BLaER1 treated with 17β-estradiol and CSF1 and Interleukin-3, amounts not matched to agents 10 nM and 100 nM (cell line): Measurements from ENCODE around the gene OR7A5.
"Not testable (repeated sequence)": the region's sequence is repeated elsewhere in the genome, so short reads cannot be mapped to it uniquely, and the experiment has no call there.

Experiments
- H3K27ac ChIP-seq, 11 experiments: shearing (Covaris generic); formaldehyde crosslinking; 2 replicates each; pipeline ENCODE4 v1.8.1; 2022
- H3K27me3 ChIP-seq, 11 experiments: shearing (Covaris generic); formaldehyde crosslinking; 2 replicates each; pipeline ENCODE4 v1.8.1; 2022
- H3K36me3 ChIP-seq, 11 experiments: shearing (Covaris generic); formaldehyde crosslinking; 2 replicates each; pipeline ENCODE4 v1.8.1; 2022
- H3K4me1 ChIP-seq, 10 experiments: shearing (Covaris generic); formaldehyde crosslinking; 2 replicates each; pipeline ENCODE4 v1.8.1; 2022
- H3K4me2 ChIP-seq, 11 experiments: shearing (Covaris generic); formaldehyde crosslinking; 2 replicates each; pipeline ENCODE4 v1.8.1; 2022
- H3K4me3 ChIP-seq, 10 experiments: shearing (Covaris generic); formaldehyde crosslinking; 2 replicates each; pipeline ENCODE4 v1.8.1; 2022
- H3K9ac ChIP-seq, 11 experiments: shearing (Covaris generic); formaldehyde crosslinking; 2 replicates each; pipeline ENCODE4 v1.8.1; 2022
- H3K9me3 ChIP-seq, 11 experiments: shearing (Covaris generic); formaldehyde crosslinking; replicated peaks in 1 of 11; 2 replicates each; pipeline ENCODE4 v1.8.1; 2022
- H4K20me1 ChIP-seq, 11 experiments: shearing (Covaris generic); formaldehyde crosslinking; 2 replicates each; pipeline ENCODE4 v1.8.1; 2022
- Cebpa-rat ChIP-seq, 11 experiments: shearing (Covaris generic); IDR thresholded peaks; 2 replicates each; pipeline ENCODE4 v1.8.1; 2022

OR7A5 gene

DNA sequence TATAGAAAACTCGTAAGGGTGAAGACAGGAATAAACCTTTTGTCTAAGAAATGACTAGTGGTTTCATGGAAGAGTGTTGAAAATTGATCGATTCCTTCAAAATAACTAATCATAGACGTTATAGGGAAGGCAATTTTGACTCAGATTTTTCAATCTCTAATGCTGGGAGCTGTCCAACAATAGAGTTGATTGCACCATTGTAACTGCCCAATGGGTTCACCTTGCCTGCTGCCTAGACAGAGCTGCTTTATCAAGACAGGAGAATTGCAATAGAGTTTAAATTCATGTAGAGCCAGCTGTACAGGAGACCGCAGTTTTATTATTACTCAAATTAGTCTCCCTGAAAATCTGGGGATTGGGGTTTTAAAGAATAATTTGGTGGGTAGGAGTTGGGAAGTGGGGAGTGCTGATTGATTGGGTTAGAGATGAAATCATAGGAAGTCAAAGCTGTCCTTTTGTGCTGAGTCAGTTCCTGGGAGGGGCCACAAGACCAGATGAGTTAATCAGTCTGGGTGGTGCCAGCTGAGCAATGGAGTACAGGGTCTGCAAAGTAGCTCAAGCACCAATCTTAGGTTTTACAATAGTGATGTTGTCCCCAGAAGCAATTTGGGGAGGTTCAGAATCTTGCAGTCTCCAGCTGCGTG, 39.8 kb downstream of the OR7A5 start:
- Histone ChIP-seq H3K27ac (peak overlapping the region in 5 of 11 experiments; percentile 9 to 37 (median 23); a peak in 3 of 22 replicates), H3K4me2 (peak overlapping the region in 10 of 11 experiments; percentile 11 to 78 (median 52); a peak in 18 of 22 replicates), H4K20me1 (no peaks in the 10 kb centered on the region), H3K27me3 (no peaks in the 10 kb centered on the region), H3K4me3 (no peak overlapping the region), H3K9me3 (peaks cover 7 to 17% (median 9%) of the 10 kb centered on the region in 11 experiments), H3K4me1 (peaks cover 21 to 42% (median 27%) of the 10 kb centered on the region in 10 experiments), H3K36me3 (no peaks in the 10 kb centered on the region), H3K9ac (no peak overlapping the region)
- no peak for TF ChIP-seq Cebpa-rat (IDR thresholded peaks at IDR 0.05)

- H3K4me3 ChIP-seq, H3K27ac ChIP-seq, H3K4me2 ChIP-seq, H3K36me3 ChIP-seq, H4K20me1 ChIP-seq, H3K9ac ChIP-seq, H3K27me3 ChIP-seq: not testable (repeated sequence)
- Histone ChIP-seq H3K4me1 (peaks cover 28 to 56% (median 37%) of the 10 kb centered on the region in 10 experiments), H3K9me3 (peaks cover 7 to 28% (median 12%) of the 10 kb centered on the region in 11 experiments)
Observed at GRCh38 chr19:14792250-14792649, 42.7 kb downstream of the OR7A5 start.

DNA sequence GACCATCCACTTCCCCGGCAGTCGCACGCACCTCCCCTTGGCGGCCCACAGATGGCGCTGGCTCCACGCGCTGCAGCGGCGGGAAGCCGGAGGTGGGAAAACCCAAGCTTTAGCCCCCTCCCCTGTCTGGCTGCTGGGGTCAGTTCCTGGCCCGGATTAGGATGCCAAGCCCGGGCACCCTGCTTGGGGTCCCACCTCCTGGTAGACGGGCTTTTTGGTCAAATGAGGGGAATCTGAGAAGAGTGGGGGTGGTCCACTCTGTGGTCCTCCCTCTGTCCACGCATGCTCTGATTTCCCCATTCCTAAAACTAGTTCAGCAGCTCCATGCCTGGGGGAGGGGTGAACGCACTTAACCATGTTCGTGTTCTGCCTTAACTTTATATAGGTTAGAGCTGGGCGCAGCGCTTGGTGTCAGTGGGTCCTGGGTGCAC, 48.5 kb downstream of the OR7A5 start:
- H4K20me1 ChIP-seq: no peaks in the 10 kb centered on the region
- peak overlapping the region; percentile 76 to 89 (median 84) for H3K4me2 ChIP-seq
- H3K4me1 ChIP-seq: peaks cover 63 to 77% (median 69%) of the 10 kb centered on the region in 10 experiments
- H3K36me3 ChIP-seq: no peaks in the 10 kb centered on the region
- peaks cover 0 to 20% (median 0%) of the 10 kb centered on the region in 11 experiments; a peak in 5 of 22 replicates for H3K9me3 ChIP-seq
- H3K27me3 ChIP-seq: no peaks in the 10 kb centered on the region
- 0 out of 20 replicates have a peak overlapping the region, but pooled peaks of 1 of the 10 experiments have one; percentile 21 for H3K4me3 ChIP-seq
- peak overlapping the region in 9 of 11 experiments; percentile 10 to 82 (median 39); a peak in 12 of 22 replicates for H3K9ac ChIP-seq
- TF ChIP-seq Cebpa-rat (IDR thresholded peaks at IDR 0.05): no peak
- peak overlapping the region in 10 of 11 experiments; percentile 83 to 91 (median 88); a peak in 21 of 22 replicates for H3K27ac ChIP-seq

DNA sequence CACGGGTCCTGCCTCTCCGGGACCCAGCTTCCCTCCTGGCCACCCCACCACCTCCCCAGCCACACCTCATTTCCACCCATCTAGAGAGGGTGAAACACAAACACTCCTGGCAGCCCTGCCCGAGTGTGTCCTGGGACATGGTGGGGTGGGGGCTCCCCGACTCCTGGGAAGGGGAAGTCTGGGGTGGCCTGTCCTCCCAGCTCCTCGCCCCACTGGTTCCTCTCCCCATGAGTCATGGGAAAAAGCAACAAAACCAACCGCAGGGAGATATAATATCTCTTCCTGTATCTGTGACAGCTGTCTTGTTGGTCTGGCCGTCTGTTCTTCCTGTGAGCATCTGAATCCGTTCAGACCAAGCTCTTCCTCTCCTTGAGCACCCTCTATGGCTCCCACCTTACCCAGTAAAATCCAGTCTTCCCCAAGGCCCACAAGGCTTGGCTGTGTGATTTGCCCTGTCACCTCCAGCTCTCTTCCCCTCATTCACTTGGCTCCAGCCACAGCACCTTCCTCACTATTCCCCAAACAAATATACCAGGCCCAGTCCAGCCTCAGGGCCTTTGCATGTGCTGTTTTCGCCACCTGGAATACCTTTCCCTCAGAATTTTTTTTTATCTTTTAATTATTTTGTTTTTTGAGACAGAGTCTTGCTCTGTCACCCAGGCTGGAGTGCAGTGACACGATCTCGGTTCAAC, 49.7 kb downstream of the OR7A5 start:
- Histone ChIP-seq H3K27ac (peak overlapping the region; percentile 81 to 91 (median 88)), H3K9ac (peak overlapping the region; percentile 66 to 82 (median 76)), H3K4me1 (peaks cover 54 to 76% (median 70%) of the 10 kb centered on the region in 10 experiments), H3K9me3 (peaks cover 0 to 20% (median 0%) of the 10 kb centered on the region in 11 experiments; a peak in 5 of 22 replicates), H3K4me2 (peak overlapping the region; percentile 76 to 89 (median 84)), H3K4me3 (peak overlapping the region in 7 of 10 experiments; percentile 14 to 46 (median 26); a peak in 8 of 20 replicates)
- H4K20me1 ChIP-seq, H3K36me3 ChIP-seq, H3K27me3 ChIP-seq: not testable (repeated sequence)

- peak; percentile 83 to 94 (median 91) for TF ChIP-seq Cebpa-rat (IDR thresholded peaks at IDR 0.05)
- Histone ChIP-seq H3K4me1 (peaks cover 49 to 79% (median 70%) of the 10 kb centered on the region in 10 experiments), H3K27ac (peak overlapping the region; percentile 81 to 91 (median 88)), H3K4me3 (peak overlapping the region in 7 of 10 experiments; percentile 14 to 46 (median 26); a peak in 10 of 20 replicates), H3K9me3 (peaks cover 0 to 20% (median 0%) of the 10 kb centered on the region in 11 experiments; a peak in 5 of 22 replicates), H3K9ac (peak overlapping the region; percentile 66 to 82 (median 76)), H3K4me2 (peak overlapping the region; percentile 76 to 89 (median 84))
- not testable (repeated sequence) for H4K20me1 ChIP-seq, H3K36me3 ChIP-seq, H3K27me3 ChIP-seq
Observed at GRCh38 chr19:14784730-14785101, 50.3 kb downstream of the OR7A5 start.

- H4K20me1 ChIP-seq, H3K27me3 ChIP-seq, H3K36me3 ChIP-seq: not testable (repeated sequence)
- Histone ChIP-seq H3K4me2 (peak overlapping the region; percentile 76 to 92 (median 84)), H3K4me1 (peaks cover 58 to 91% (median 82%) of the 10 kb centered on the region in 10 experiments), H3K9me3 (peaks cover 0 to 18% (median 0%) of the 10 kb centered on the region in 11 experiments; a peak in 5 of 22 replicates), H3K27ac (peak overlapping the region; percentile 81 to 91 (median 88)), H3K9ac (peak overlapping the region; percentile 42 to 82 (median 74); a peak in 17 of 22 replicates), H3K4me3 (0 out of 20 replicates have a peak overlapping the region, but pooled peaks of 1 of the 10 experiments have one; percentile 31)
Observed at GRCh38 chr19:14783410-14783998, 51.5 kb downstream of the OR7A5 start.

GRCh38 chr19:14782626-14783409, 52.2 kb downstream of the OR7A5 start:
- Histone ChIP-seq H3K4me2 (peak overlapping the region; percentile 76 to 92 (median 84); a peak in 21 of 22 replicates), H3K4me3 (no peak overlapping the region), H3K9me3 (peaks cover 0 to 11% (median 0%) of the 10 kb centered on the region in 11 experiments; a peak in 3 of 22 replicates), H3K27me3 (no peaks in the 10 kb centered on the region; a peak in 1 of 22 replicates), H3K27ac (peak overlapping the region; percentile 50 to 91 (median 88)), H4K20me1 (no peaks in the 10 kb centered on the region), H3K36me3 (no peaks in the 10 kb centered on the region), H3K9ac (peak overlapping the region in 10 of 11 experiments; percentile 28 to 73 (median 60); a peak in 16 of 22 replicates), H3K4me1 (peaks cover 65 to 92% (median 89%) of the 10 kb centered on the region in 10 experiments)
- TF ChIP-seq Cebpa-rat (IDR thresholded peaks at IDR 0.05): no peak

- H3K9ac ChIP-seq, H3K9me3 ChIP-seq, H4K20me1 ChIP-seq, H3K27me3 ChIP-seq, H3K4me3 ChIP-seq, H3K36me3 ChIP-seq: not testable (repeated sequence)
- Histone ChIP-seq H3K27ac (peak overlapping the region in 7 of 11 experiments; percentile 66 to 91 (median 88); a peak in 7 of 22 replicates), H3K4me2 (peak overlapping the region in 9 of 11 experiments; percentile 80 to 92 (median 84); a peak in 15 of 22 replicates), H3K4me1 (peaks cover 63 to 88% (median 84%) of the 10 kb centered on the region in 10 experiments)
Observed at GRCh38 chr19:14781713-14782536, 53.1 kb downstream of the OR7A5 start.

DNA sequence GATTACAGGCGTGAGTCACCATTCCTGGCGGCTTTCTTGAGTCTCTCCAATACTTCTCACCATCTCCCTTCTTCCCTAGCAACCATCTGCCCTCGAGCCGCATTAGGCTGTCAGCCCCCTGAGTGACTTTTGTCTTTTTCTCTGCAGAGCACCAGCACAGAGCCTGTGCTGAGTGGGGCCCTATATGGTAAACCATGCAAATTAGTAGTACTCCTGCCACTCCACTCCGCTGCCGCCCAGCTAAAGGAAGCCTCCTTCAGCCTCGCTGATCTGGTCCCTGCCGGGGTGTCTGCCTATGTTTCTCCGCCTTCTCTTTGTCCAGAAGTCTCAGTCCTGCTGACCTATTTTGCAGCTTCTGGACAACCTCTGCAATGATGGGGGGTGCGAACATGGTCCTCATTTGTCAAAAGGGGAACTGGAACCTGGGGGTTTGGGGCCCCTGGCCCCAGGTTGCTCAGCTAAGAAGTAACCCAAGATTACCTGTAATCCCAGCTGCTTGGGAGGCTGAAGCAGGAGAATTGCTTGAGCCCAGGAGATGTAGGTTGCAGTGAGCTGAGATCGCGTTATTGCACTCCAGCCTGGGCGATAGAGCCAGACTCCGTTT, 54.3 kb downstream of the OR7A5 start:
- H3K36me3 ChIP-seq, H3K27me3 ChIP-seq, H4K20me1 ChIP-seq, H3K9ac ChIP-seq, H3K27ac ChIP-seq, H3K9me3 ChIP-seq, H3K4me3 ChIP-seq: not testable (repeated sequence)
- Histone ChIP-seq H3K4me2 (peak overlapping the region in 8 of 11 experiments; percentile 10 to 85 (median 52); a peak in 12 of 22 replicates), H3K4me1 (peaks cover 63 to 86% (median 77%) of the 10 kb centered on the region in 10 experiments)
